OCI-M1 (cell line): ENCODE results near the gene KRTAP10-1.

Experiments used
- DNase-seq: peaks from one replicate; lab custom pipeline; 2025; lab: John Stamatoyannopoulos, UW

The KRTAP10-1 gene

GRCh38 chr21:44527983-44528633 lies 11.9 kb downstream of the KRTAP10-1 start:
- no peak for DNase-seq

GRCh38 chr21:44527156-44527982 lies 12.6 kb downstream of the KRTAP10-1 start:
- DNase-seq: no peak

GRCh38 chr21:44526096-44526997 lies 13.6 kb downstream of the KRTAP10-1 start:
- no peak for DNase-seq

GRCh38 chr21:44525391-44526095 lies 14.5 kb downstream of the KRTAP10-1 start:
- no peak for DNase-seq

DNA sequence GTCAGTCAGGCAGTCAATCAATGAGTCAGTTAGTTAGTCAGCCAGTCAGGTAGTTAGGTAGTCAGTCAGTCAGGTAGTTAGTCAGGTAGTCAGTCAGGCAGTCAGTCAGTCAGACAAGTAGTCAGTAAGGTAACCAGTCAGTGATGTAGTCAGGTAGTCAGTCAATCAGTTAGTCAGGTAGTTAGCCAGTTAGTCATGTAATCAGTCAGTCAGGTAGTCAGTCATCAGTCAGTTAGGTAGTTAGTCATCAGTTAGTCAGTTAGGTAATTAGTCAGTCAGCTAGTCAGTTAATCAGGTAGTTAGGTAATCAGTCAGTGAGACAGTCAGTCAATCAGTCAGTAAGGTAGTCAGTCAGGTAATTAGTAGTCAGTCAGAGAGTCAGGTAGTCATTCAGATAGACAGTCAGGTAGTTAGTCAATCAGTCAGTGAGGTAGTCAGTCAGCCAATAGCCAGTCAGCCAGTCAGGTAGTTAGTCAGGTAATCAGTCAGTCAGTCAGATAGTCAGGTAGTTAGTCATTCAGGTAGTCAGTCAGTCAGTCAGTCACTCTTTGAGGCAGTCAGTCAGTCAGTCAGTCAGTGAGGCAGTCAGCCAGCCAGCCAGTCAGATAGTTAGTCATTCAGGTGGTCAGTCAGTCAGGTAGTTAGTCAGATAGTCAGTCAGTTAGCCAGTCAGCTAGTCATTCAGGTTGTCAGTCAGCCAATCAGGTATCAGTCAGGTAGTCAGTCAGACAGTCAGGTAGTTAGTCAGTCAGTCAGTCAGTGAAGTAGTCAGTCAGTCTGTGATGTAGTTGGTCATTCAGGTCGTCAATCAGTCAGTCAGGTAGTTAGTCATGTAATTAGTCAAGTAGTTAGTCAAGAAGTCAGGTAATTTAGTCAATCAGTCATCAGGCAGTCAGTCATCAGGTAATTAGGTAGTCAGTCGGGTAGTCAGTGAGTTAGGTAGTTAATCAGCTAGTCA lies 15.3 kb downstream of the KRTAP10-1 start:
- DNase-seq: no peak

- DNase-seq: no peak
These were observed 16.2 kb downstream of the KRTAP10-1 start for GRCh38 chr21:44523567-44524413.

- no peak for DNase-seq
These were observed 17.2 kb downstream of the KRTAP10-1 start for GRCh38 chr21:44522753-44523204.

- no peak for DNase-seq
These were observed 17.9 kb downstream of the KRTAP10-1 start for GRCh38 chr21:44521928-44522752.

GRCh38 chr21:44521301-44521927 lies 18.6 kb downstream of the KRTAP10-1 start:
- no peak for DNase-seq

- DNase-seq: no peak
These were observed 19.4 kb downstream of the KRTAP10-1 start for GRCh38 chr21:44520326-44521300.

DNA sequence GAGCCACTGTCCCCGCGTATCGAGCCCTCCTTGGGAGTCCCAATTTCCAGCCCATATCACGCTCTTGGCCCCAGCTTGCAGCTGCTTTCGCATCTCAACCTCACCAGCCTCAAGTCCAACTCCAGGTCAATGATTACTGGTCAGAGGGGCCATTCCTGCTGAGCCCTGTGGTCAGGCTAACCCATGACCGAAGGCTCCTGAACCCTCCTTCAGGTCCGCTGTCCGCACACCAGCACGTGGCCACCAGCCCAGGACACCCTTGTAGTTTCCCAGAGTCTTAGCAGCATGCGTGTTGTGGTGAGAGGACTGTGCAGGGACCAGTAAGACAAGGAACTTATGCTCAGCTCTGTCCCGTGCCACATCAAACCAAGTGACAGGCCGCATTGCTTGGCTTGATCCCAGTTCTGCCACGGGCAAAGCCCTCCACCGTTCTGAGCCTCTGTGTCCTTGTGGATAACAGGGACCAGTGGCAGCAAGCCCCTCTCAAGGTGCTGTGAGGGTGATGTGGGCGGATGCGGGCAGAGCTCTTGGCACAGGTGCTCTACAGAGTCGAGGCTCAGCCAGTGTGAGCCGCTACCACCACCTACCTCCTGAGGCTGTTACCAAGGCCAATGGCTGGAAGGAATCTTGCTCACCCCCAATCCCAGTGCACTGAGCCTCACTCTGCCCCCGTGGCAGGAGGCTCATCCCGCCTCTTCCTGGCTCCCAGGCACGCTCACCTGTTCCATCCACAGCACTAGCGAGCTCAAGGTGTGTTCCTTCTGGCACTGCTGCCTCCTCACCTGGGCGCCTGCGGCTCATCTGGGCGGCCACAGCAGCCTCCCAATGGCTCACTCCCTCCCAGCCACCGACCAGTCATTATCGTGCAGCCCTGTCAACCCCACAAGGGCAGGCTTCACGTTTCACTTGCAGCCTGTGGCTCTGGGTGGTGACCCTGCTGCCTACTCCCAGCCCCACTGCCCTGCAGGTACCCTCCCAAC lies 20.4 kb downstream of the KRTAP10-1 start:
- no peak for DNase-seq

DNA sequence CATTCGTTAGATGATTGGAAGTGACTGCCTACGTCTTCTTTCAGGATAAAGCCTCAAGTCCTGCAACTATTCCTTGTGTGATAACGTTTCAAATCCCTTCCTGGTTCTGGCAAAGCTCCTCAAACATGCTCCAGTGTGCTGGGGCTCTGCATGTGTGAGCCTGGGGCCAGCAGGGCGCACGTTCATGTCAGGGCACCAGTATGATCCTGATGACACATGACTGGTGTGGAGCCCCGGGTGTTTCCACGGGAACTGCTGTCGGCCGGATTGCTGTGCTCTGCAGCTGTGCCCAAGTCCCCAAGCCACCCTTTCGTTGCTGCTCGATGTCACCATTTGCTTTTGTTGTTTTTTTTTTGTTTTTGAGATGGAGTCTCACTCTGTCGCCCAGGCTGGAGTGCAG lies 21.3 kb downstream of the KRTAP10-1 start:
- no peak for DNase-seq

GRCh38 chr21:44517175-44517899 lies 22.7 kb downstream of the KRTAP10-1 start:
- DNase-seq: peak; percentile 45

DNA sequence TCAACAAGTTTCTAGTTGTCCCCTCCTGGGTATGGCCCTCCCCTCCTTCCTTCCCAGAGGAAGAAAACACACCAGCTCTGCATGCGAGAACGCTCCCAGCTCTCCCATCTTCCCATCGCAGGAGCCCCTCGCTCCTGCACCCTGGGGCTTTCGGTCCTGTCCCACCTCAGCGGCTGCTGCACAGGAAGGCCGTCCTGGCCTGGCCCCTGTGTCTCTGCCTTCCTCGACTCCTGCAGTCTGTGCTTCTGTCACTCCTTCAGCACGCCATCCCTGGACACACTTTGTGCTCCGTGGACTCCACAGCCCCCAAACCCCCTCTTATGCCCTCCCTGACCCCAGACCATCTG lies 23.2 kb downstream of the KRTAP10-1 start:
- no peak for DNase-seq

GRCh38 chr21:44516342-44516741 lies 23.7 kb downstream of the KRTAP10-1 start:
- no peak for DNase-seq
